ENCODE results near the gene SACS.

DNA sequence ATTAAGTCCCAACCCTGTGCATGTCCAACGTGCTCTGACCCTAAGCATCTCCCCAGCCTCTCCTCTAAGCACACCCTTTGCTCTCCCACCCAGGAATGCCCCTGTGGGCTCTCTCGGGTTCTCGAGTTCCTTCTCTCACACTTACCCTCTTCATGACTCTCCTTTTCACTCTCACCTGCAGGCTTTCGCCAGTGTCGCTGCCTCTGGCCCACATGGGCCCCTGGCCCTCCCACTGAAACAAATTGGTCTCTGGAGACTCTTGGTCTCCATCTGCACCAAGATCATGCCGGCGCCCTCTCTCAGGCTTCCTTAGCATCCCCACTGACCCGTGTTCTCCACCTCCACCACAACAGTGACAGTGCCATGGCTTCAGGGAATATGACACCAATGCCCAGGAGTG, 19.6 kb upstream of the SACS start:
- TF ChIP-seq, protein P1, sequence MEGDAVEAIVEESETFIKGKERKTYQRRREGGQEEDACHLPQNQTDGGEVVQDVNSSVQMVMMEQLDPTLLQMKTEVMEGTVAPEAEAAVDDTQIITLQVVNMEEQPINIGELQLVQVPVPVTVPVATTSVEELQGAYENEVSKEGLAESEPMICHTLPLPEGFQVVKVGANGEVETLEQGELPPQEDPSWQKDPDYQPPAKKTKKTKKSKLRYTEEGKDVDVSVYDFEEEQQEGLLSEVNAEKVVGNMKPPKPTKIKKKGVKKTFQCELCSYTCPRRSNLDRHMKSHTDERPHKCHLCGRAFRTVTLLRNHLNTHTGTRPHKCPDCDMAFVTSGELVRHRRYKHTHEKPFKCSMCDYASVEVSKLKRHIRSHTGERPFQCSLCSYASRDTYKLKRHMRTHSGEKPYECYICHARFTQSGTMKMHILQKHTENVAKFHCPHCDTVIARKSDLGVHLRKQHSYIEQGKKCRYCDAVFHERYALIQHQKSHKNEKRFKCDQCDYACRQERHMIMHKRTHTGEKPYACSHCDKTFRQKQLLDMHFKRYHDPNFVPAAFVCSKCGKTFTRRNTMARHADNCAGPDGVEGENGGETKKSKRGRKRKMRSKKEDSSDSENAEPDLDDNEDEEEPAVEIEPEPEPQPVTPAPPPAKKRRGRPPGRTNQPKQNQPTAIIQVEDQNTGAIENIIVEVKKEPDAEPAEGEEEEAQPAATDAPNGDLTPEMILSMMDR (IDR thresholded peaks at IDR 0.05; ENCODE audit: low read depth, low read length, missing input control), result no peak
- TF ChIP-seq YY1 (IDR thresholded peaks at IDR 0.05), result no peak
- no peak for TF ChIP-seq RXRA (IDR thresholded peaks at IDR 0.05)
- TF ChIP-seq TAF1 (conservative IDR thresholded peaks at IDR 0.05), result no peak
- TF ChIP-seq, protein P2, sequence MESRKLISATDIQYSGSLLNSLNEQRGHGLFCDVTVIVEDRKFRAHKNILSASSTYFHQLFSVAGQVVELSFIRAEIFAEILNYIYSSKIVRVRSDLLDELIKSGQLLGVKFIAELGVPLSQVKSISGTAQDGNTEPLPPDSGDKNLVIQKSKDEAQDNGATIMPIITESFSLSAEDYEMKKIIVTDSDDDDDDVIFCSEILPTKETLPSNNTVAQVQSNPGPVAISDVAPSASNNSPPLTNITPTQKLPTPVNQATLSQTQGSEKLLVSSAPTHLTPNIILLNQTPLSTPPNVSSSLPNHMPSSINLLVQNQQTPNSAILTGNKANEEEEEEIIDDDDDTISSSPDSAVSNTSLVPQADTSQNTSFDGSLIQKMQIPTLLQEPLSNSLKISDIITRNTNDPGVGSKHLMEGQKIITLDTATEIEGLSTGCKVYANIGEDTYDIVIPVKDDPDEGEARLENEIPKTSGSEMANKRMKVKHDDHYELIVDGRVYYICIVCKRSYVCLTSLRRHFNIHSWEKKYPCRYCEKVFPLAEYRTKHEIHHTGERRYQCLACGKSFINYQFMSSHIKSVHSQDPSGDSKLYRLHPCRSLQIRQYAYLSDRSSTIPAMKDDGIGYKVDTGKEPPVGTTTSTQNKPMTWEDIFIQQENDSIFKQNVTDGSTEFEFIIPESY (IDR thresholded peaks at IDR 0.05), result no peak
- TF ChIP-seq RAD21 (IDR thresholded peaks at IDR 0.05), result no peak

Data from liver (tissue), 3 donors.